ENCODE results near the gene EXOC6B.

- TF ChIP-seq CTCF (IDR thresholded peaks at IDR 0.05; ENCODE audit: low read depth, low read length) (no peak), EZH2phosphoT487 (IDR thresholded peaks at IDR 0.05; ENCODE audit: low read depth) (no peak)
Observed at GRCh38 chr2:72833084-72833714, 7.4 kb upstream of the EXOC6B start.
